ENCODE data around the gene EFNA1. TPM values are rescaled to one million over a fixed set of nuclear protein-coding genes. Genes with fewer than 3 reads are reported as not detected.

Gene EFNA1, protein sequence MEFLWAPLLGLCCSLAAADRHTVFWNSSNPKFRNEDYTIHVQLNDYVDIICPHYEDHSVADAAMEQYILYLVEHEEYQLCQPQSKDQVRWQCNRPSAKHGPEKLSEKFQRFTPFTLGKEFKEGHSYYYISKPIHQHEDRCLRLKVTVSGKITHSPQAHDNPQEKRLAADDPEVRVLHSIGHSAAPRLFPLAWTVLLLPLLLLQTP
- 10 to 100 TPM; 33.3 to 39.1 TPM for total RNA-seq
- long read RNA-seq, transcript EFNA1-202 (5 exons, 1,926 nt) = major isoform, 44 of 53 reads
- long read RNA-seq, partial matches to known transcripts = 2 of 53 reads
- long read RNA-seq, other reads (novel, unspliced or antisense) = 3 of 53 reads

DNA sequence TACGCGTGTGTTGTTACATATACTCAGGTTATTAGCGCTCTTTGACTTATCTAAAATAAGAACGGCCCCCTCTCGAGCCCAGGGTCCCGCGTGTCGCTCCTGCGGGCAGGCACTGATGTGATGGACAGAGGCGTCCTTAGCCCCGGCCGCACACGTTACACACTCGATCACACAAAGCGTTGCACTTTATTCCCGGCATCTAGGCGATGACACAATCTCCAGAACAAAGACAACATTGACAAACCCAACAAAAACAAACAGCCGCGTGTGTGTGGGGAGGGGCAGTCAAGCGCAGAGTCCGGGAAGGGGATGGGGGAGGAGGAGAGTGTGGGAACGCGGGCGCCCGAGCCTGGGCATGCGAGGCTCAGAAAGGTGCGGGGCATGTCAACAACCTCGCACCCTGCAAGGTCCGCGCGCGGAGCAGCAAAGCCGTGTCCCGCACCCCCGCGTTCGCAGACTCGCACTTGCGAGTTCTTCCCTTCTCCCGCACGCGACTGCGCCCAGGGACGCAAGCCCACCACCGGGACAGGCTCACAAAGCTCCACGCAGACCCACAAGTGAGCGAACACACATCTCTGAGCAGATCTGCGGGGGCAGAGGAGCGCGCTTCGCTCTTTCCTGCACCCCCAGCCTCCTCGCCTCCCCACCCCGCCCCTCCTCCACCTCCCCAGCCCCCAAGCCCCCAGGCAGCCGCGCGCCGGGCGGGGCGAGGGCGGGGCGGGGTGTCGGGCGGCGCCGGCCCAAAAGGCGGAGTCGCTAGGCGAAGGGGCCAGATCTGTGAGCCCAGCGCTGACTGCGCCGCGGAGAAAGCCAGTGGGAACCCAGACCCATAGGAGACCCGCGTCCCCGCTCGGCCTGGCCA, at the start of gene EFNA1:
TSS of gene EFNA1 (plus strand) at position 772 of the 862 bp plus-strand sequence. CDS start 102 bp downstream, outside the sequence.
- intact Hi-C loops (cut with DNase I) = loop anchor here in 1 of 2 donors (5.0 kb wide), 1 partner anchor 35 kb away; no protein-coding TSS in a partner anchor
- DNase-seq (peak; percentile 82), ATAC-seq (peak; percentile 74 to 75)

DNA sequence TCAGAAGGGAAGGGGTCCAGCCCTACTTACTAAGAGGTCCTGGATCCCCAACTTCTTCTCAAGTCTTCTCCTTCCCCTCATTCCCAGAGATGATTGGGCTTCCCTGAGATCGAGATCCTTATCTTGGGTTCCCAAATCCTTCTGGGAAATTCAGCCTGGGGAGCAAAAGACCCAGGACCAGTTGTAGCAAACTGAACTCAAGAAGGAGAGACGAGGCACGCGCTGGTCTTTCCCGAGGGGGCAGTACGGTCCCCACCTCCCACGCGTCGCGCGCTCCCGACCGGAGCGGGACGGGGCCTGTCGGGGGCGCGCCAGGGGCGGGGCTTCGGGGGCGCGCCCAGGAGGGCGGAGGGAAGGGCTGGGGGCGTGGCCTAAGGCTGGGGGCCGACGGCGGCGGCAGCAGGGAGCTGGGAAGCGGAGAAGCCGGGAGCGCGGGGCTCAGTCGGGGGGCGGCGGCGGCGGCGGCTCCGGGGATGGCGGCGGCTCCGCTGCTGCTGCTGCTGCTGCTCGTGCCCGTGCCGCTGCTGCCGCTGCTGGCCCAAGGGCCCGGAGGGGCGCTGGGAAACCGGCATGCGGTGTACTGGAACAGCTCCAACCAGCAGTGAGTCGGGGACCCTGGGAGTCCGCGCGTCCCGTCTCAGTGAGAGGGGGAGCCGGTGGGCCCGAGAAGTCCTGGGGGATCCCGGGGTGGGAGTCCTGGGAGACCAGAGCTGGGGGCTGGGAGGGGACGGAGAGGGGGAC, 49.0 kb upstream of the EFNA1 start, which contains the start of gene EFNA3:
TSS of gene EFNA3 (plus strand) at position 369 of the 741 bp plus-strand sequence. CDS start at position 474, 105 bp downstream.
- DNase-seq = peak; percentile 82
- intact Hi-C loops (cut with DNase I) = no loop called here
- peak; percentile 87 to 91 for ATAC-seq

DNA sequence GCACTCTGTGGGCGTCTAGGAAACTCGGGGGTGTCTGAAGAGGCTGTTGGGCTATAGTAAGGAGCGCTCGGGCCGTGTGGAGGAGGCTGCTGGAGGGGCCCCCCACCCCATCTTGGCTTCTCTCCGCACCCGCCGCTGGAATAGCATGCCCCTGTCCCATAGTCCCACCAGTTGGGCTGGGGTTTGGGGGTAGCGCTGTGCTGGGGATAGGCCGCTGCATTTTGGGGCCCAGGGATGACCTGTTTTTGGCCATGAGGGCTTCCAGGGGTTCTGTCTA, 48.5 kb upstream of the EFNA1 start:
- intact Hi-C loops (cut with DNase I) = no loop called here
- ATAC-seq (peak in 1 of 2 donors; percentile 6), DNase-seq (no peak)

DNA sequence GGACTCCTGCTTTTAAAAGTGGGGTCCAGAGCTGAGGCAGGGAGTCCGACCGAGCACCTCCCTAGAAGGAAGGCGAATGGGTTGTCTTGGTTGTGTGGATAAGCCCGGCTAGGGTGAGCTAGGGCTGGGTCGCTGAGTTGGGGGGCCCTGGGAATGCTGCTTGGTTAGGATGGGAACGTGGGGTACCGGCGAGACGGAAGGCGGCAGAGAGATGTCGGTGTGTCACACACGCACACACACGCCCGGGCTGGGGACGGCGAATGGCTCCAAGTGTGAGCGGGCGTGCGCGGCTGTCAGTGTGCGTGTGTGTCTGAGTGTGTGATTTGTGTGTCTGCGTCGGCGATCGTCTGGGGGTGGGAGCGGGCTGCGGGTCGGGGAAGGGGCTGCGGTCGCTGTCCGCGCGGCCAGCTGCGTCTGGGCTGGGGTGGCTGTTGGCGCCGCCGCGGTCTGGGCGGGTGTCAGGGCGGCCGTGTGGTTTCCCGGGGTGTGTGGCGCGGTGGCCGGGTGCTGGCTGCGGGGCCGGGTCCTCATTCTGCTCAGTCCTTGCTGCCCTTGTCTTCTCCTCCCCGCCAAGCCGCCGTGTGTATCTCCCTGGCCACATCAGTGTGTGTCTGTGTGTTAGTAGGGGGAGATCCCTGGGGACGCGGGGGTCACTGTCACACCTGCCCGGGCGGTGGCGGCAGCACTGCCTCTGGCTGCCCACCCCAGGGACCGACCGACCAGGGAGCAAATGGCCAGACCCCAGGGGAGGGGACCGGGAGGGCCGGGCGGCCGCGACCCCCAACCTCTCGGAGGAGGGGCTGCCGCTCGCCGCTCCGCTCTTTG, 48.0 kb upstream of the EFNA1 start:
- no peak for DNase-seq
- intact Hi-C loops (cut with DNase I) = loop anchor here in 1 of 2 donors (5.0 kb wide), 1 partner anchor 32 kb away; no protein-coding TSS in a partner anchor
- no peak for ATAC-seq

DNA sequence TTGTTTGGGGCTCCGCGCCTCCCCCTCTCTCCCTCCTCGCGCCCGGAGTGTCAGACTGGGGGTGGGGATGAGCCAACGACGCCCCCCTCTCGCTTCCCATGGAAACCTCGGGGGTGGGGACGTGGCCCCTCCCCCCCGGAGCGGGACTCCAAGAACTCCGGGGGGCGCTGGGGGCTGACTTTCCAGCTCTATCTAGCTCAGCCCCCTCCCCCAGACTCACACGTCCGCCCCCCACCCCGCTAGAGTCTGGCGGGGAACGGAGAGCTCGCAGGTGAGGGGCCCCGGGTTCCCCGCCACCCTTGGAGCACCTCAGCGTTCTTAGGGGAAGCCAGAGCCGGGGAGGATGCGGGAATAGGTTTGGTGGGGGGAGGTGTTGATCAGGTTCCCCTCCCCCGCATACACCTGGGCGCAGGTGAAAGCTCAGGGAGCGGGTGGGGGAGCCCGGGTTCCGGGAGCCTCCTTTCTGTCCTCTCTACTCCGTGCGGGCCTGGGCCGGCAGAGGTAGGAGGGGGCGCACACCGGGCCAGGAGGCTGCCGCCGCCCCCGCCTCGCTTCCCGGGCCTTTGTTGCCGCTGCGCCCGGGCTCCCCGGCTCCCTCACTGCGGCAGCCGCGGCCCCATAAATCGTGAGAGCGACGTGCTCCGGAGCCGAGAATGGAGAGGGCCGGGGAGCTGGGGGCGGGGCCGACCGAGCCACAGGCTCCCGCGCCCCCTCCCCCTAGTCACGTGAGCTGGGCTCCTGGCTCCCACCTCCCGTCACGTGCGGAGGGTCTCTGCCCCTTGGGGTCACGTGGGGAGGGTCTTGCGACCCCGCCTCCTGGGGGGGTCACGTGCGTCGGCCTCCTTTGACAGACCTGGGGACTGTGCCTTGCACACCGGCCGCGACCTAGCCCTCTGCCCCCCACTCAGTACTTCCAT, 47.1 kb upstream of the EFNA1 start:
- no peak for ATAC-seq

DNA sequence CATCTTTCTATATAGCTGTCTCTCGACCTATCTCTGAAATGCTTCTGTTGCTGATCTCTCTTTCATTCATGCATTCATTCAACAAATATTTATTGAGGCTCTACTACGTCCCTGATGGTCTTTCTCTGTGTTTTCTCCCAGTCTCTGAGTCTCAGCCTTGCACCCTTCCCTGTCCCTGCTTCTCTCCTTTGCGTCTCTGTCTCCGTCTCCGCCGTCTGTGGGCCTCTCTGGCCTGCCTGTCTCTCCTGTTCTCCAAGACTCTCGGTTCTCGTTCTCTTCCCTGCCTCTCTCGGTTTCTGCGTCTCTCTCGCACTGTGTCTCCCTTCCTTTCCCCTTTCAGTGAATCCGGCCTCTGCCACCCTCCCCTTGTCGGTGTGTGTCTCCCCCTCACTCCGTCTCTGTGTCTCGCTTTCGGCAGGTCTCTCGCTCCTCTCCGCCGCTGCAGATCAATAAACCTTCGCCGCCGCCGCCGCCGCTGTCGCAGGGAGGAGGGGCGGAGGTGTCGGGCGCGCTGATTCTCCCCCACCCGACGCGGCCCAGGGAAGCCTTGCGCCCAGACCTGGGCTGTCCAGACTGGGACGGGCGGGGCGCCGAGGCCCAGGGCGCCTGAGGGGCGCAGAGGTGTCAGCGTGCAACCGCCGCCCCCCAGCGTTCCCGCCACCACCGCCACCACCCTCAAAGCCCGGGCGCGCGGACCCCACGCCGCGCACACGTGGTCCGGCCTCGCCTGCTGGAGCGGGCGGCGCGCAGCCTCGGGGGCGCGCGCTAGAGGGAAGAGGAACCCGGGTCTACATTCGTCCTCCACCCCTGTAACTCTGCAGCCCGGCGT, 46.0 kb upstream of the EFNA1 start:
- DNase-seq (no peak), ATAC-seq (no peak)
- intact Hi-C loops (cut with DNase I) = loop anchor here in 1 of 2 donors (5.0 kb wide), 1 partner anchor 34 kb away; no protein-coding TSS in a partner anchor

More for the DNA sequence above, 47.1 kb upstream of the EFNA1 start:
- no peak for DNase-seq
- intact Hi-C loops (cut with DNase I) = loop anchor here in 1 of 2 donors (5.0 kb wide), 1 partner anchor 33 kb away; no protein-coding TSS in a partner anchor

DNA sequence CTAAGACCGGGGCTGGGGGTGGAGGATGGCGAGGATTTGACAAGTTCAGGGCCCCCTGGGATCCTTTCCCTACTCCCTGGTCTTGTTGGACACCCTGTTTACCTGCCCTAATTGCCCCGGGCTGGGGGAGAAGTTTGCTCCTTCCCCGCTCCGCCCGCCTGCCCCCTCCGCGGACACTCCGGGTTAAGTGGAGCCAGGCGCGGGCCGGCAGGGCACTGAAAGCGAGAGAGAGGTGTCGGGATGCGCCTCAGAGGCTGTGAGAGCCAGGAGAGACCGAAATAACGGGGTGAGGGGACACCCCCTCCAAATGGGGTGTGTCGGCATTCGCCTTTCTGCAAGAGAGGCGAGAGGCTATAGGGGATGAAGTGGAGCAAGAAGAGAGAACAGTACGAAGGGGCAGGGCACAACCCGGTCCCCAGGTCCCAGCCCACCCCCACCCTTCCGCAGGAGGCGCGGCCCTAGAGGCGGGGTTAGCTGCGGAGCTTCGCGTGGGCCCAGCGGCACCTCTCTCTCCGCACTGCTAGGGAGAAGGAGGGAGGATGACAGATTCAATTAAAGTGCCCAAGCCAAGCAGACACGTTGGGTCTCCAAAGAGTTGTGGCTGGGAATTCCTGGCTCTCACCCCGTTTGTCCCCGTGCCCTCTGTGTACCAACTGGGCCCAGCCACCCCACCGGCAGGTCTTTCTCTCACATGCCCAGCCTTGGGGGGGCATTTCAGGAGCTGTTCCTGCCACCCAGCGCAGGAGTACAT, 45.2 kb upstream of the EFNA1 start:
- intact Hi-C loops (cut with DNase I) = loop anchor here in 1 of 2 donors (5.0 kb wide), 1 partner anchor 35 kb away; no protein-coding TSS in a partner anchor
- DNase-seq = no peak
- ATAC-seq = no peak

DNA sequence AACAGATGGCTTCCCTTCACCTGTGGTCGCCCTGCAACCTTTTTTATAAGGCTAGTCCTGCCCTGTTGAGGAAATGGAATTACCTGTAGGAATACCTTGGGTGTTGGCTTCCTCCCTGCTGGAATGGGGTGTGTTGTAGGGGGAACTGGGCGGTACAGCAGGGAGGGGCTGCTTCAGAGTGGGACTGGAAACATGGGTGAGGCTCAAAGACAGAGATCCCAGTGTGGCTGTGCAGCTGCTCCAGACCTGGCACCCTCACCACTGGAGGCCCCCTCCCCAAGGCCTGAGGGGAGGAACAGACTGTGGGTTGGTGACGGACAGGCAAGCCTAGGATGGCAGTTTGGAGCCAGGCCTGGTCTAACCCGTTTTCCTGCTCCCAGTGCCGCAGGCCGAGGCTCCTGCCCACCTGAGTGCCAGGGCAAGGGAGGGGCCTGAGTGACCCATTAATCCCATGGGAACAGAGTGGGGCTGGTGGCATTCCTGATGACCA, 44.6 kb upstream of the EFNA1 start:
- intact Hi-C loops (cut with DNase I) = loop anchor here in 1 of 2 donors (5.0 kb wide), 1 partner anchor 36 kb away; no protein-coding TSS in a partner anchor
- ATAC-seq (no peak), DNase-seq (no peak)

DNA sequence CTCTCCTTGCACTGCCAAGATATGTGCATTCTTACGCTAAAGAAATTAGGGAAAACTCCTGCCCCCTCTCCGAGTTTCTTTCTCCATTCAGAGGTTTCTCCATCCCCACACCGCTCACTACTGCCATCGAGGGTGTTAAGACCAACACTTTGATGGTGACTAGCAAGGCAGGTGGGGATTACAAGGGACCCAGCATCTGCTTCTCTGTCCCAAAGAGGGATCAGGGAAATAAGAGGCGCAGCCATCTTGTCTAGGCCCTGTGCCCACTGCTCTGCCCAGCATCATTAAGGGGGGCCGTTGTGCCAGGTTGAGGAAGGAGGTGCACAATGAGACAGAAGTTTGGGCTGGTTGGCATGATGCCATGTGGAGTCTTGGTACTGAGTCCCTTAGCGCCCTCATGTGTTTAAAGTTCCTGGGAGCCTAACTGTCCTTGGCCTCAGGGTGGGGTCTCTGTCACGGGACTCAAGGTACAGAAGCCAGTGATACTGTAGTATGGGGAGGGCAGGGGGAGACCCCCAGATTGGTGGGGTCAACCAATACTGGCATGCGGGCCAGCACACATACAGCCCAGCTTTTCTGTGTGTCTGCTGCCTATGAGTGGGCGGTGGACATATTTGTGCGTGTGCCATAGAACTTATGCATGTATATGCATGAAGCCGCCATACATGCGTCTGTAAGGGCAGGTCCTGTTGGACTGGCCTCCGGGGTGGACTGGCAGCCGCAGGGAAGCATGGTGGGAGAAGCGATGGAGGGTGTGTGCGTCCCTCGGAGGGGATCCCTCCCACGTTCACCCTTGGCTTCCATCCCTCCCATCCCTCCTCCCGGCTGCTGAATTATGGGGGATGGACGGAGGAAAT, 43.6 kb upstream of the EFNA1 start:
- peak in 1 of 2 donors; percentile 0 for ATAC-seq
- no peak for DNase-seq
- intact Hi-C loops (cut with DNase I) = loop anchor here in 1 of 2 donors (5.0 kb wide), 1 partner anchor 37 kb away; no protein-coding TSS in a partner anchor

DNA sequence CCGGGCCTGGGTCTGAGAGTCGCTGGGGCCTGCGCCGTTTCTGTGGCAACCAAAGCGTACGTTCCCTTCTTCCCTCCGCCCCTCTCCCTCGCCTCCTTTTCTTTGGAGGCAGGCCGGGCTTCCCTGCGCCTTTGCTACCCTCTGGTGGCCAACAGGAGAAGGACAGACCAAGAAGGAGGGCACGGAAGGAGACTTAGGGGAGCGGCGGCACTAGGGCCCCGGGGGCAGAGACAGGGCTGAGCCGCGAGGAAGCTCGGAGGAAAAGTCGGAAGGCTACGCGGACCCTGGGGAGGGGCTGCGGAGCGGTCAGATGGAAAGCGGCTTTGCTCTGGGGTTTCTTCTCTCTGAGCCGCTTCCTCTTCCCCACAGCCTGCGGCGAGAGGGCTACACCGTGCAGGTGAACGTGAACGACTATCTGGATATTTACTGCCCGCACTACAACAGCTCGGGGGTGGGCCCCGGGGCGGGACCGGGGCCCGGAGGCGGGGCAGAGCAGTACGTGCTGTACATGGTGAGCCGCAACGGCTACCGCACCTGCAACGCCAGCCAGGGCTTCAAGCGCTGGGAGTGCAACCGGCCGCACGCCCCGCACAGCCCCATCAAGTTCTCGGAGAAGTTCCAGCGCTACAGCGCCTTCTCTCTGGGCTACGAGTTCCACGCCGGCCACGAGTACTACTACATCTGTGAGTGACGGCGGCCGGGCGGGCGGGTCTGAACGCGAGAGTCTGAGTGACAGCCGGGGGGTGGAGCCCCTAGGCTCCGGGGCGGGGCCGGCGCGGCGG, 42.8 kb upstream of the EFNA1 start:
- ATAC-seq (peak; percentile 92 to 93), DNase-seq (peak; percentile 96)
- intact Hi-C loops (cut with DNase I) = loop anchor here in 1 of 2 donors (5.0 kb wide), 1 partner anchor 38 kb away; no protein-coding TSS in a partner anchor

DNA sequence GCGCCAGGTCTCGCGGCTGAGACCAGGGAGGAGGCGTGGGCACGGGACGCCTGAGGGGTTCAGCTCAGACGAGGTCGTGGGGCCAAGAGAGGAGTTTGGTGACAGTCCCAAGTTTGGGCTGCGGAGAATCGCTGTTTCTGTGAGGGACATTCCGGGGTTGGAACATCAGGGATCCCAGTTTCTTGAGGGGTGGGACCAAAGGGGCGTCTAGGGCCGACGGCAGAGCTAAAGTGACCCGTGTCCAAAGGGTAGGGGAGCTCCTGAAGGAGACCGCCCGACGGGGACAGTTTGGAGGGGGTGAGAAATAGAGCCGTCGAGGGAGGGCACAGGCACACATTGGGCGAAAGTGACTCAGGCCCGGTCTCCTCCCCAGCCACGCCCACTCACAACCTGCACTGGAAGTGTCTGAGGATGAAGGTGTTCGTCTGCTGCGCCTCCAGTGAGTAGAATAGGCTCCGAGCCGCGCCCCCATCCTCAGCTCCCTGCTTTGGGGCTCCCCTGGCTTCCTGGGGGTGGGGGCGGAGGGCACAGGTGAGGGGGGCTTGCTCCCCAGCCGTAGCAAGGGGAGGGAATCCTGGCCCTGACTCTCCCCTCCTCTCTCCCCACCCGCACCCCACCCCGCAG, 42.1 kb upstream of the EFNA1 start:
- intact Hi-C loops (cut with DNase I) = no loop called here
- DNase-seq = peak; percentile 76
- ATAC-seq = peak; percentile 9 to 55

DNA sequence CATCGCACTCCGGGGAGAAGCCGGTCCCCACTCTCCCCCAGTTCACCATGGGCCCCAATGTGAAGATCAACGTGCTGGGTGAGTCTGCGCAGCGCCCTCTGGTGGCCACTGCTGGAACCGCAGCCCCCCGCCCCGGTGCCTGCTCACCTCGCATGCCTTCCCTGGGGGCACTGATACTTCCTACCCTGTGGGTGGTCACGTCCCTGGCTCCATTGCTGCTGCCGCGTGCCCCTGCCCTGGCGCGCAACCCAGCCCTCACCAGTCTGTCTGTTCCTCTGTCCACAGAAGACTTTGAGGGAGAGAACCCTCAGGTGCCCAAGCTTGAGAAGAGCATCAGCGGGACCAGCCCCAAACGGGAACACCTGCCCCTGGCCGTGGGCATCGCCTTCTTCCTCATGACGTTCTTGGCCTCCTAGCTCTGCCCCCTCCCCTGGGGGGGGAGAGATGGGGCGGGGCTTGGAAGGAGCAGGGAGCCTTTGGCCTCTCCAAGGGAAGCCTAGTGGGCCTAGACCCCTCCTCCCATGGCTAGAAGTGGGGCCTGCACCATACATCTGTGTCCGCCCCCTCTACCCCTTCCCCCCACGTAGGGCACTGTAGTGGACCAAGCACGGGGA, 41.4 kb upstream of the EFNA1 start:
- peak; percentile 64 for DNase-seq
- intact Hi-C loops (cut with DNase I) = no loop called here

More for the DNA sequence above, 41.4 kb upstream of the EFNA1 start:
- ATAC-seq = peak; percentile 31 to 33
